Chondrocyte (in vitro differentiated cells): ENCODE data around the gene DVL2. TPM values are rescaled to one million over a fixed set of nuclear protein-coding genes. Genes with fewer than 3 reads are reported as not detected.

Experiments used
- DNase-seq: peaks from one replicate; pipeline ENCODE4 v3.0.0; 2021; ENCODE audit warnings: mixed read lengths, low spot score
- H3K27ac Mint-ChIP-seq: one replicate; pipeline ENCODE4 v1.8.0; 2021; ENCODE audit warnings: mild to moderate bottlenecking, moderate library complexity, mixed read lengths; ENCODE audit not compliant: unreplicated experiment
- H3K27me3 Mint-ChIP-seq: 2 replicates; pipeline ENCODE4 v1.8.0; 2021; ENCODE audit warnings: low read depth, mixed read lengths
- H3K36me3 Mint-ChIP-seq: 2 replicates; pipeline ENCODE4 v1.8.0; 2021; ENCODE audit warnings: low read depth, mixed read lengths
- H3K4me1 Mint-ChIP-seq: 2 replicates; pipeline ENCODE4 v1.8.0; 2021; ENCODE audit warnings: low read depth, mild to moderate bottlenecking, mixed read lengths
- H3K4me3 Mint-ChIP-seq: one replicate; pipeline ENCODE4 v1.8.0; 2021; ENCODE audit warnings: mild to moderate bottlenecking, moderate library complexity, mixed read lengths; ENCODE audit not compliant: unreplicated experiment
- H3K9me3 Mint-ChIP-seq: 2 replicates; pipeline ENCODE4 v1.8.0; 2021; ENCODE audit warnings: low read depth, mixed read lengths
- CTCF ChIP-seq: fragments of 200-600 bp; sonication (generic); IDR thresholded peaks from 2 replicates; pipeline ENCODE4 v1.5.0; 2021; ENCODE audit warnings: antibody characterized with exemption, mild to moderate bottlenecking, moderate library complexity
- total RNA-seq: library from RNA; stranded (reverse); gene quantifications from 3 replicates; pipeline ENCODE4 v1.2.1, GENCODE V29; 2021

The DVL2 gene
- total RNA-seq, 1 donor from 2014 or later, result 58.8 TPM

GRCh38 chr17:7207120-7208001, 27.0 kb downstream of the DVL2 start:
- DNase-seq, result no peak
- no peaks in the 10 kb centered on the region for H3K27me3 Mint-ChIP-seq
- no peaks in the 10 kb centered on the region for H3K9me3 Mint-ChIP-seq
- peak overlapping the region; percentile 61 for H3K27ac Mint-ChIP-seq
- no peak overlapping the region for H3K4me3 Mint-ChIP-seq
- H3K4me1 Mint-ChIP-seq, result peaks cover 20% of the 10 kb centered on the region
- TF ChIP-seq CTCF, result no peak
- peaks cover 10% of the 10 kb centered on the region for H3K36me3 Mint-ChIP-seq

- H3K4me1 Mint-ChIP-seq, result peaks cover 18% of the 10 kb centered on the region
- no peaks in the 10 kb centered on the region for H3K27me3 Mint-ChIP-seq
Observed at GRCh38 chr17:7205561-7205960, 28.8 kb downstream of the DVL2 start.

GRCh38 chr17:7204828-7205461, 29.4 kb downstream of the DVL2 start:
- H3K27me3 Mint-ChIP-seq, result no peaks in the 10 kb centered on the region
- H3K36me3 Mint-ChIP-seq, result peaks cover 11% of the 10 kb centered on the region
- peaks cover 18% of the 10 kb centered on the region for H3K4me1 Mint-ChIP-seq
- no peaks in the 10 kb centered on the region for H3K9me3 Mint-ChIP-seq
- H3K27ac Mint-ChIP-seq, result peak overlapping the region; percentile 70
- H3K4me3 Mint-ChIP-seq, result peak overlapping the region; percentile 66
- no peak for DNase-seq
- no peak for TF ChIP-seq CTCF

More at GRCh38 chr17:7205561-7205960, 28.8 kb downstream of the DVL2 start:
- TF ChIP-seq CTCF, result no peak
- no peaks in the 10 kb centered on the region for H3K9me3 Mint-ChIP-seq
- H3K27ac Mint-ChIP-seq, result peak overlapping the region; percentile 70
- H3K4me3 Mint-ChIP-seq, result peak overlapping the region; percentile 66
- no peak for DNase-seq
- peaks cover 11% of the 10 kb centered on the region for H3K36me3 Mint-ChIP-seq

- Mint-ChIP-seq H3K27ac (peak overlapping the region; percentile 32), H3K36me3 (peaks cover 11% of the 10 kb centered on the region), H3K4me1 (peaks cover 18% of the 10 kb centered on the region), H3K9me3 (no peaks in the 10 kb centered on the region), H3K4me3 (peak overlapping the region; percentile 66), H3K27me3 (no peaks in the 10 kb centered on the region)
- TF ChIP-seq CTCF, result no peak
- no peak for DNase-seq
Observed at GRCh38 chr17:7204336-7204735, 30.0 kb downstream of the DVL2 start.

- DNase-seq, result no peak
- Mint-ChIP-seq H3K27ac (no peak overlapping the region), H3K4me1 (peaks cover 18% of the 10 kb centered on the region)
Observed at GRCh38 chr17:7203391-7203790, 30.9 kb downstream of the DVL2 start.

More at GRCh38 chr17:7203391-7203790, 30.9 kb downstream of the DVL2 start:
- no peak overlapping the region for H3K4me3 Mint-ChIP-seq
- peaks cover 11% of the 10 kb centered on the region for H3K36me3 Mint-ChIP-seq
- TF ChIP-seq CTCF, result no peak
- no peaks in the 10 kb centered on the region for H3K9me3 Mint-ChIP-seq
- no peaks in the 10 kb centered on the region for H3K27me3 Mint-ChIP-seq
